ENCODE data around the gene SPATA6. TPM values are rescaled to one million over a fixed set of nuclear protein-coding genes. Genes with fewer than 3 reads are reported as not detected.
"Not testable (repeated sequence)": the region's sequence is repeated elsewhere in the genome, so short reads cannot be mapped to it uniquely, and the experiment has no call there.

Gene SPATA6
- total and polyA plus RNA-seq, 4 donors: 3.4 to 33.2 (median 14.8) TPM

GRCh38 chr1:48311829-48312228 is 160.2 kb downstream of the SPATA6 start:
- H3K4me1 ChIP-seq (ENCODE audit: control insufficient read depth in 1 of 2, insufficient read depth in 2 of 2, low read length in 2 of 2); H3K27ac ChIP-seq (ENCODE audit: low read depth in 1 of 2, low read length in 2 of 2); H3K9me3 ChIP-seq (ENCODE audit: control insufficient read depth, low read length); intact Hi-C loops (cut with DNase I); H3K36me3 ChIP-seq (ENCODE audit: control insufficient read depth in 1 of 2, insufficient read depth in 2 of 2, low read length in 1 of 2); ATAC-seq (ENCODE audit: low FRiP score); H3K27me3 ChIP-seq (ENCODE audit: control insufficient read depth in 1 of 2, insufficient read depth in 2 of 2, low read length in 1 of 2); H3K4me3 ChIP-seq (ENCODE audit: low read length in 2 of 2): not testable (repeated sequence)
- peak in 1 of 2 donors; percentile 53 for DNase-seq
- WGBS, 2 donors: 98% methylated on average over 11 of the region's 11 CpGs

- DNase-seq (no peak), ATAC-seq (ENCODE audit: low FRiP score) (no peak)
- no peaks in the 10 kb centered on the region for H3K36me3 ChIP-seq (ENCODE audit: control insufficient read depth in 1 of 2, insufficient read depth in 2 of 2, low read length in 1 of 2)
- no peak overlapping the region for H3K4me3 ChIP-seq (ENCODE audit: low read length in 2 of 2)
- intact Hi-C loops (cut with DNase I): no loop called here
- H3K27me3 ChIP-seq (ENCODE audit: control insufficient read depth in 1 of 2, insufficient read depth in 2 of 2, low read length in 1 of 2): no peaks in the 10 kb centered on the region
- no peak overlapping the region for H3K27ac ChIP-seq (ENCODE audit: low read depth in 1 of 2, low read length in 2 of 2)
- H3K9me3 ChIP-seq (ENCODE audit: control insufficient read depth, low read length): no peaks in the 10 kb centered on the region
- no peaks in the 10 kb centered on the region for H3K4me1 ChIP-seq (ENCODE audit: control insufficient read depth in 1 of 2, insufficient read depth in 2 of 2, low read length in 2 of 2)
- WGBS, 2 donors: 73 to 78% methylated on average over 2 of the region's 2 CpGs
These were observed 162.4 kb downstream of the SPATA6 start for GRCh38 chr1:48309564-48310082.

- Histone ChIP-seq H3K36me3 (ENCODE audit: control insufficient read depth in 1 of 2, insufficient read depth in 2 of 2, low read length in 1 of 2) (peaks cover 0 to 2% of the 10 kb centered on the region in 2 donors), H3K9me3 (ENCODE audit: control insufficient read depth, low read length) (no peaks in the 10 kb centered on the region), H3K27me3 (ENCODE audit: control insufficient read depth in 1 of 2, insufficient read depth in 2 of 2, low read length in 1 of 2) (no peaks in the 10 kb centered on the region), H3K4me1 (ENCODE audit: control insufficient read depth in 1 of 2, insufficient read depth in 2 of 2, low read length in 2 of 2) (no peaks in the 10 kb centered on the region), H3K27ac (ENCODE audit: low read depth in 1 of 2, low read length in 2 of 2) (no peak overlapping the region), H3K4me3 (ENCODE audit: low read length in 2 of 2) (no peak overlapping the region)
- no peak for DNase-seq
- intact Hi-C loops (cut with DNase I): no loop called here
- ATAC-seq (ENCODE audit: low FRiP score): no peak
These were observed 169.4 kb downstream of the SPATA6 start for GRCh38 chr1:48302652-48303051.

DNA sequence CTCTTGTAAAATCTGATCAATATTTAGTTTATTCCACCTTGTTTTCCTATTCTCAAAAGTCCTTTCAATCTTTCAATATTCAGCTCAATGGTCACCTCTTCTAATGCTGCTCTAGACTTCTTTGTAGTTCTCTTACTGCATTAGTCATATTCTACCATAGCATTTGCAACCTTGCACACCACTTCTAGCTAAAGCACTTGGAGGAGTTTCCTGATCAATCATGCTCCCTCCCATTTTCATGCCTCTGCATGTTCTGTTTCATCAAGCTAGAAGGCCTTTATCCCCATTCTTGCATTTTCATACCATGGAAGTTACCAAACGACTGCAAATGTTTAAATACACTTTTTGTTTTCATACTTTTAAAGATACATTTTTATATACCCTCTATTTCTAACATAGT is 177.3 kb downstream of the SPATA6 start:
- no peaks in the 10 kb centered on the region for H3K27me3 ChIP-seq (ENCODE audit: control insufficient read depth in 1 of 2, insufficient read depth in 2 of 2, low read length in 1 of 2)
- H3K36me3 ChIP-seq (ENCODE audit: control insufficient read depth in 1 of 2, insufficient read depth in 2 of 2, low read length in 1 of 2): peaks cover 0 to under 1% of the 10 kb centered on the region in 2 donors
- ATAC-seq (ENCODE audit: low FRiP score) (no peak), DNase-seq (no peak)
- intact Hi-C loops (cut with DNase I): no loop called here
- H3K4me3 ChIP-seq (ENCODE audit: low read length in 2 of 2): no peak overlapping the region
- WGBS, 2 donors: 60 to 78% methylated on average over 1 of the region's 1 CpG
- no peak overlapping the region for H3K27ac ChIP-seq (ENCODE audit: low read depth in 1 of 2, low read length in 2 of 2)
- no peaks in the 10 kb centered on the region for H3K4me1 ChIP-seq (ENCODE audit: control insufficient read depth in 1 of 2, insufficient read depth in 2 of 2, low read length in 2 of 2)
- H3K9me3 ChIP-seq (ENCODE audit: control insufficient read depth, low read length): no peaks in the 10 kb centered on the region

DNA sequence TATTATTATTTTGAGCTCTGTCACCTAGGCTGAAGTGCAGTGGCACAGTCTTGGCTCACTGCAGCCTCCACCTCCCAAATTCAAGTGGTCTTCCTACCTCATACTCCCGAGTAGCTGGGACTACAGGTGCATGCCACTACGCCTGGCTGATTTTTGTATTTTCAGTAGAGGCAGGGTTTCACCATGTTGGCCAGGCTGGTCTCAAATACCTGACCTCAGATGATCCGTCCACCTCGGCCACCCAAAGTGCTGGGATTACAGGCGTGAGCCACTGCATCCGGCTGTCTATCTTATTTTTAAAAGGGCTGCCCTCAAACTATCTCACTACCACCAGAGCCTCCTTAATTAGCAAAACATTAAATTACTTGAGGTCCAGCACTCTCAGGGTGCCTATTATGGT is 177.9 kb downstream of the SPATA6 start:
- H3K36me3 ChIP-seq (ENCODE audit: control insufficient read depth in 1 of 2, insufficient read depth in 2 of 2, low read length in 1 of 2); H3K27ac ChIP-seq (ENCODE audit: low read depth in 1 of 2, low read length in 2 of 2); H3K9me3 ChIP-seq (ENCODE audit: control insufficient read depth, low read length); intact Hi-C loops (cut with DNase I); DNase-seq; H3K27me3 ChIP-seq (ENCODE audit: control insufficient read depth in 1 of 2, insufficient read depth in 2 of 2, low read length in 1 of 2); H3K4me1 ChIP-seq (ENCODE audit: control insufficient read depth in 1 of 2, insufficient read depth in 2 of 2, low read length in 2 of 2); ATAC-seq (ENCODE audit: low FRiP score); H3K4me3 ChIP-seq (ENCODE audit: low read length in 2 of 2): not testable (repeated sequence)
- WGBS, 2 donors: 90 to 93% methylated on average over 6 of the region's 6 CpGs

- Histone ChIP-seq H3K4me1 (ENCODE audit: control insufficient read depth in 1 of 2, insufficient read depth in 2 of 2, low read length in 2 of 2) (no peaks in the 10 kb centered on the region), H3K27ac (ENCODE audit: low read depth in 1 of 2, low read length in 2 of 2) (no peak overlapping the region), H3K27me3 (ENCODE audit: control insufficient read depth in 1 of 2, insufficient read depth in 2 of 2, low read length in 1 of 2) (no peaks in the 10 kb centered on the region), H3K36me3 (ENCODE audit: control insufficient read depth in 1 of 2, insufficient read depth in 2 of 2, low read length in 1 of 2) (no peaks in the 10 kb centered on the region), H3K4me3 (ENCODE audit: low read length in 2 of 2) (no peak overlapping the region), H3K9me3 (ENCODE audit: control insufficient read depth, low read length) (no peaks in the 10 kb centered on the region)
- intact Hi-C loops (cut with DNase I): no loop called here
- ATAC-seq (ENCODE audit: low FRiP score) (no peak), DNase-seq (no peak)
- WGBS, 2 donors: 89 to 90% methylated on average over 5 of the region's 5 CpGs
These were observed 179.3 kb downstream of the SPATA6 start for GRCh38 chr1:48292706-48293105.

DNA sequence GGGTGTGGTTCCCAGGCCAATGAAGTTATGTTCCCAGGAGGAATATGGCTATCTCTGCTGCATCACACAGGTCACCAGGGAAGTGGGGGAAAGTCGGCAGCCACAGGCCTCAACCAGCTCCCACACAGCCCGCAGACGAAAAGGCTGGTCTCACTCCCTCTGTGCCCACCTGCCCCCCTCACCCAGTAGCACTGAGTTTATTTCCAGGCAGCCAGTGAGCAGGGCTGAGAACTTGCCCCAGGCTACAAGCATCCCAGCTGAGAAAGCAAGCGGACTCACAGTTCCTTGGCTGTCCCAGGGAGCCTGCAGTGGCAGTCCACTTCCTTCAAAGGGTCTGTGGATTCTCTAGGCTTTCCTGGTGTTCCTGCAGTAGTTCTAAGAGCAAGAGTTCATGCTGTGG is 180.6 kb downstream of the SPATA6 start:
- no peaks in the 10 kb centered on the region for H3K27me3 ChIP-seq (ENCODE audit: control insufficient read depth in 1 of 2, insufficient read depth in 2 of 2, low read length in 1 of 2)
- intact Hi-C loops (cut with DNase I): no loop called here
- H3K36me3 ChIP-seq (ENCODE audit: control insufficient read depth in 1 of 2, insufficient read depth in 2 of 2, low read length in 1 of 2): no peaks in the 10 kb centered on the region
- DNase-seq (no peak), ATAC-seq (ENCODE audit: low FRiP score) (no peak)
- H3K27ac ChIP-seq (ENCODE audit: low read depth in 1 of 2, low read length in 2 of 2): no peak overlapping the region
- 78 to 93% methylated on average over 4 of the region's 4 CpGs for WGBS, 2 donors
- no peak overlapping the region for H3K4me3 ChIP-seq (ENCODE audit: low read length in 2 of 2)
- H3K4me1 ChIP-seq (ENCODE audit: control insufficient read depth in 1 of 2, insufficient read depth in 2 of 2, low read length in 2 of 2): no peaks in the 10 kb centered on the region
- no peaks in the 10 kb centered on the region for H3K9me3 ChIP-seq (ENCODE audit: control insufficient read depth, low read length)

- Histone ChIP-seq H3K27me3 (ENCODE audit: control insufficient read depth in 1 of 2, insufficient read depth in 2 of 2, low read length in 1 of 2) (no peaks in the 10 kb centered on the region), H3K4me3 (ENCODE audit: low read length in 2 of 2) (no peak overlapping the region), H3K9me3 (ENCODE audit: control insufficient read depth, low read length) (no peaks in the 10 kb centered on the region), H3K4me1 (ENCODE audit: control insufficient read depth in 1 of 2, insufficient read depth in 2 of 2, low read length in 2 of 2) (no peaks in the 10 kb centered on the region), H3K36me3 (ENCODE audit: control insufficient read depth in 1 of 2, insufficient read depth in 2 of 2, low read length in 1 of 2) (no peaks in the 10 kb centered on the region), H3K27ac (ENCODE audit: low read depth in 1 of 2, low read length in 2 of 2) (no peak overlapping the region)
- WGBS, 2 donors: 89 to 93% methylated on average over 3 of the region's 3 CpGs
- ATAC-seq (ENCODE audit: low FRiP score) (no peak), DNase-seq (no peak)
- intact Hi-C loops (cut with DNase I): no loop called here
These were observed 186.5 kb downstream of the SPATA6 start for GRCh38 chr1:48285525-48285924.

- ATAC-seq (ENCODE audit: low FRiP score); H3K4me3 ChIP-seq (ENCODE audit: low read length in 2 of 2); H3K27me3 ChIP-seq (ENCODE audit: control insufficient read depth in 1 of 2, insufficient read depth in 2 of 2, low read length in 1 of 2); H3K9me3 ChIP-seq (ENCODE audit: control insufficient read depth, low read length); H3K4me1 ChIP-seq (ENCODE audit: control insufficient read depth in 1 of 2, insufficient read depth in 2 of 2, low read length in 2 of 2); H3K27ac ChIP-seq (ENCODE audit: low read depth in 1 of 2, low read length in 2 of 2); intact Hi-C loops (cut with DNase I); H3K36me3 ChIP-seq (ENCODE audit: control insufficient read depth in 1 of 2, insufficient read depth in 2 of 2, low read length in 1 of 2): not testable (repeated sequence)
- DNase-seq: peak in 1 of 2 donors; percentile 47
- 75 to 80% methylated on average over 10 of the region's 10 CpGs for WGBS, 2 donors
These were observed 187.1 kb downstream of the SPATA6 start for GRCh38 chr1:48284696-48285420.
